ENCODE measurements around the gene ADAMTS7. TPM values are rescaled to one million over a fixed set of nuclear protein-coding genes. Genes with fewer than 3 reads are reported as not detected.
"Not testable (repeated sequence)": the region's sequence is repeated elsewhere in the genome, so short reads cannot be mapped to it uniquely, and the experiment has no call there.

Gene ADAMTS7
- total RNA-seq, 1 experiment from 2014 or later: 12.0 TPM

- H3K9me3 ChIP-seq (ENCODE audit: control insufficient read depth in 1 of 2, insufficient read depth in 1 of 2, low read depth in 1 of 2, low read length in 2 of 2); H3K4me2 ChIP-seq (ENCODE audit: low read length); DNase-seq (ENCODE audit: low read depth, low spot score); H3K4me3 ChIP-seq (replicated peaks in 1 of 2; ENCODE audit: low read depth in 1 of 2, low read length in 2 of 2); BruUV-seq (replicated peaks); H3K9ac ChIP-seq (ENCODE audit: low read length); H3K9me2 ChIP-seq (ENCODE audit: insufficient read depth); H3K27me3 ChIP-seq (ENCODE audit: insufficient read depth, low read length); POLR2A ChIA-PET; H3K36me3 ChIP-seq (ENCODE audit: control insufficient read depth in 1 of 2, insufficient read depth in 2 of 2, low read length in 2 of 2); CTCF ChIA-PET; H2AFZ ChIP-seq (ENCODE audit: low read depth, low read length, poor library complexity, severe bottlenecking); H4K20me1 ChIP-seq (ENCODE audit: insufficient read depth); ATAC-seq; H3K27ac ChIP-seq (ENCODE audit: low read depth, low read length); H3K79me2 ChIP-seq (ENCODE audit: insufficient read depth, low read length); RAD21 ChIA-PET (ENCODE audit: low non-redundant PET in 1 of 2, low total read pairs in 2 of 2, uncharacterized antibody in 2 of 2, unreplicated experiment in 2 of 2); intact Hi-C loops (cut with micrococcal nuclease); H3K4me1 ChIP-seq (ENCODE audit: control insufficient read depth in 1 of 2, insufficient read depth in 2 of 2, low read length in 2 of 2): not testable (repeated sequence)
These were observed 35.0 kb downstream of the ADAMTS7 start for GRCh38 chr15:78776046-78776925.

- H3K9ac ChIP-seq (ENCODE audit: low read length): no peak overlapping the region
- no peaks in the 10 kb centered on the region for H3K9me3 ChIP-seq (ENCODE audit: control insufficient read depth in 1 of 2, insufficient read depth in 1 of 2, low read depth in 1 of 2, low read length in 2 of 2)
- H3K4me3 ChIP-seq (replicated peaks in 1 of 2; ENCODE audit: low read depth in 1 of 2, low read length in 2 of 2): no peak overlapping the region
- RAD21 ChIA-PET (ENCODE audit: low non-redundant PET in 1 of 2, low total read pairs in 2 of 2, uncharacterized antibody in 2 of 2, unreplicated experiment in 2 of 2): no interaction called here
- no peaks in the 10 kb centered on the region for H3K79me2 ChIP-seq (ENCODE audit: insufficient read depth, low read length)
- H3K36me3 ChIP-seq (ENCODE audit: control insufficient read depth in 1 of 2, insufficient read depth in 2 of 2, low read length in 2 of 2): no peaks in the 10 kb centered on the region
- no peaks in the 10 kb centered on the region for H3K4me1 ChIP-seq (ENCODE audit: control insufficient read depth in 1 of 2, insufficient read depth in 2 of 2, low read length in 2 of 2)
- no peak overlapping the region for H3K27ac ChIP-seq (ENCODE audit: low read depth, low read length)
- H3K27me3 ChIP-seq (ENCODE audit: insufficient read depth, low read length): no peaks in the 10 kb centered on the region
- DNase-seq (ENCODE audit: low read depth, low spot score): no peak
- no peaks in the 10 kb centered on the region for H3K9me2 ChIP-seq (ENCODE audit: insufficient read depth)
- no peak for ATAC-seq
- POLR2A ChIA-PET: no interaction called here
- BruUV-seq (replicated peaks): no TSS peak
- no peak overlapping the region for H3K4me2 ChIP-seq (ENCODE audit: low read length)
- intact Hi-C loops (cut with micrococcal nuclease): no loop called here
- CTCF ChIA-PET: no interaction called here
- no peaks in the 10 kb centered on the region for H4K20me1 ChIP-seq (ENCODE audit: insufficient read depth)
- H2AFZ ChIP-seq (ENCODE audit: low read depth, low read length, poor library complexity, severe bottlenecking): no peak overlapping the region
- TF ChIP-seq TCF7L2 (IDR thresholded peaks at IDR 0.05; ENCODE audit: borderline replicate concordance, extremely low read depth, insufficient read depth, insufficient read length) (no peak), ZFX (IDR thresholded peaks at IDR 0.05) (no peak), ATF3 (IDR thresholded peaks at IDR 0.05) (no peak), JUND (IDR thresholded peaks at IDR 0.05) (no peak), SP1 (IDR thresholded peaks at IDR 0.05; ENCODE audit: low read depth) (no peak), FOSL1 (IDR thresholded peaks at IDR 0.05; ENCODE audit: low read depth) (no peak), ZNF274 (IDR thresholded peaks at IDR 0.05; ENCODE audit: low read depth, low read length) (no peak), POLR2AphosphoS5 (IDR thresholded peaks at IDR 0.05; ENCODE audit: low read depth, low read length) (no peak), EZH2 (IDR thresholded peaks at IDR 0.05) (no peak), ZBTB33 (IDR thresholded peaks at IDR 0.05; ENCODE audit: extremely low read depth, insufficient replicate concordance, low read length) (no peak), MAX (IDR thresholded peaks at IDR 0.05) (no peak), RAD21 (IDR thresholded peaks at IDR 0.05; ENCODE audit: low read depth) (no peak), ELF1 (IDR thresholded peaks at IDR 0.05; ENCODE audit: borderline replicate concordance, low read depth) (no peak), EZH2phosphoT487 (IDR thresholded peaks at IDR 0.05; ENCODE audit: borderline replicate concordance) (no peak), YY1 (IDR thresholded peaks at IDR 0.05; ENCODE audit: extremely low read depth, insufficient replicate concordance, low read depth, low read length) (no peak), CTCF (IDR thresholded peaks at IDR 0.05 in 2 of 3, conservative IDR thresholded peaks at IDR 0.05 in 1 of 3; ENCODE audit: borderline replicate concordance in 1 of 3, insufficient read depth in 1 of 3, low read depth in 2 of 3, low read length in 2 of 3) (no peak)
These were observed 35.8 kb downstream of the ADAMTS7 start for GRCh38 chr15:78775472-78775871.

All from HCT116 (cell line).